WTC11 (cell line): ENCODE measurements around the gene SMYD3. TPM values are rescaled to one million over a fixed set of nuclear protein-coding genes. Genes with fewer than 3 reads are reported as not detected.

Experiments used
- ATAC-seq: fragments of 200-7000 bp; cut with Tn5 transposase; 2 replicates; pipeline ENCODE4 v1.10.0; 2021; ENCODE audit warnings: mild to moderate bottlenecking, moderate library complexity
- CTCF ChIA-PET: fragments of 300-600 bp; sonication (Branson Sonifier 250); formaldehyde crosslinking; loops from one replicate; lab custom pipeline; 2021; ENCODE audit warnings: antibody characterized with exemption; lab: Charles Lee
- POLR2A ChIA-PET: fragments of 350-600 bp; sonication (Branson Sonifier 250); formaldehyde crosslinking; loops from one replicate; lab custom pipeline; 2021; ENCODE audit warnings: antibody characterized with exemption; lab: Charles Lee
- DNase-seq: peaks from one replicate; pipeline ENCODE4 v3.0.0; 2021; ENCODE audit warnings: low spot score
- H3K27ac Mint-ChIP-seq: 2 replicates; pipeline ENCODE4 v1.8.0; 2021; ENCODE audit warnings: mixed read lengths
- H3K27me3 Mint-ChIP-seq: 2 replicates; pipeline ENCODE4 v1.8.0; 2021; ENCODE audit warnings: low read depth, mild to moderate bottlenecking, moderate library complexity, mixed read lengths
- H3K36me3 Mint-ChIP-seq: 2 replicates; pipeline ENCODE4 v1.8.0; 2021; ENCODE audit warnings: mixed read lengths
- H3K4me1 Mint-ChIP-seq: 2 replicates; pipeline ENCODE4 v1.8.0; 2022; ENCODE audit warnings: mixed read lengths
- H3K4me3 Mint-ChIP-seq: 2 replicates; pipeline ENCODE4 v1.8.0; 2021; ENCODE audit warnings: mild to moderate bottlenecking, moderate library complexity, mixed read lengths
- H3K9me3 Mint-ChIP-seq: 2 replicates; pipeline ENCODE4 v1.8.0; 2021; ENCODE audit warnings: mixed read lengths
- CREB1 ChIP-seq: sonication (generic); formaldehyde crosslinking; IDR thresholded peaks from 2 replicates; pipeline ENCODE4 v1.8.0; 2023; ENCODE audit warnings: mild to moderate bottlenecking, missing genetic modification reagents
- CREM ChIP-seq: sonication (generic); formaldehyde crosslinking; IDR thresholded peaks from 2 replicates; pipeline ENCODE4 v1.8.1; 2022; ENCODE audit warnings: mild to moderate bottlenecking, missing genetic modification reagents, moderate library complexity
- HMGA2 ChIP-seq: fragments of 250-450 bp; sonication (Bioruptor Pico); IDR thresholded peaks from 2 replicates; pipeline ENCODE4 v1.4.0; 2021; ENCODE audit warnings: mild to moderate bottlenecking, moderate library complexity
- JUN ChIP-seq: sonication (generic); formaldehyde crosslinking; IDR thresholded peaks from 2 replicates; pipeline ENCODE4 v1.8.0; 2023; ENCODE audit warnings: mild to moderate bottlenecking, missing genetic modification reagents
- NFYB ChIP-seq: sonication (generic); formaldehyde crosslinking; conservative IDR thresholded peaks from 2 replicates; pipeline ENCODE4 v1.8.0; 2022; ENCODE audit warnings: low read depth, missing genetic modification reagents
- NR2C2 ChIP-seq: sonication (generic); formaldehyde crosslinking; IDR thresholded peaks from 2 replicates; pipeline ENCODE4 v1.8.0; 2022; ENCODE audit warnings: mild to moderate bottlenecking, missing genetic modification reagents
- NR3C1 ChIP-seq: sonication (generic); formaldehyde crosslinking; conservative IDR thresholded peaks from 2 replicates; pipeline ENCODE4 v1.8.1; 2023; ENCODE audit warnings: low read depth, mild to moderate bottlenecking, missing genetic modification reagents
- RELA ChIP-seq: sonication (generic); formaldehyde crosslinking; IDR thresholded peaks from 2 replicates; pipeline ENCODE4 v1.8.1; 2022; ENCODE audit warnings: missing genetic modification reagents, mild to moderate bottlenecking, borderline replicate concordance
- TP53 ChIP-seq: sonication (generic); formaldehyde crosslinking; IDR thresholded peaks from 2 replicates; pipeline ENCODE4 v1.8.1; 2023; ENCODE audit warnings: mild to moderate bottlenecking, missing genetic modification reagents
- total RNA-seq: library from RNA; stranded (reverse); gene quantifications from 3 replicates; pipeline ENCODE4 v1.2.3, GENCODE V29; 2021
- TF ChIP-seq, protein P1 (sequence below): sonication (generic); formaldehyde crosslinking; IDR thresholded peaks from 2 replicates; pipeline ENCODE4 v1.8.1; 2023; ENCODE audit warnings: mild to moderate bottlenecking, moderate library complexity, missing genetic modification reagents
- TF ChIP-seq, protein P2 (sequence below): sonication (generic); formaldehyde crosslinking; IDR thresholded peaks from 2 replicates; pipeline ENCODE4 v1.8.0; 2022; ENCODE audit warnings: mild to moderate bottlenecking, missing genetic modification reagents
- TF ChIP-seq, protein P3 (sequence below): sonication (generic); formaldehyde crosslinking; IDR thresholded peaks from 2 replicates; pipeline ENCODE4 v1.8.1; 2022; ENCODE audit warnings: low read depth, missing genetic modification reagents, borderline replicate concordance
- TF ChIP-seq, protein P4 (sequence below): sonication (generic); formaldehyde crosslinking; conservative IDR thresholded peaks from 2 replicates; pipeline ENCODE4 v1.8.1; 2022; ENCODE audit warnings: mild to moderate bottlenecking, missing genetic modification reagents
- TF ChIP-seq, protein P5 (sequence below): sonication (generic); formaldehyde crosslinking; IDR thresholded peaks from 2 replicates; pipeline ENCODE4 v1.8.1; 2023; ENCODE audit warnings: mild to moderate bottlenecking, missing genetic modification reagents, borderline replicate concordance

SMYD3 gene
- total RNA-seq, 1 experiment from 2014 or later: 21.4 TPM

DNA sequence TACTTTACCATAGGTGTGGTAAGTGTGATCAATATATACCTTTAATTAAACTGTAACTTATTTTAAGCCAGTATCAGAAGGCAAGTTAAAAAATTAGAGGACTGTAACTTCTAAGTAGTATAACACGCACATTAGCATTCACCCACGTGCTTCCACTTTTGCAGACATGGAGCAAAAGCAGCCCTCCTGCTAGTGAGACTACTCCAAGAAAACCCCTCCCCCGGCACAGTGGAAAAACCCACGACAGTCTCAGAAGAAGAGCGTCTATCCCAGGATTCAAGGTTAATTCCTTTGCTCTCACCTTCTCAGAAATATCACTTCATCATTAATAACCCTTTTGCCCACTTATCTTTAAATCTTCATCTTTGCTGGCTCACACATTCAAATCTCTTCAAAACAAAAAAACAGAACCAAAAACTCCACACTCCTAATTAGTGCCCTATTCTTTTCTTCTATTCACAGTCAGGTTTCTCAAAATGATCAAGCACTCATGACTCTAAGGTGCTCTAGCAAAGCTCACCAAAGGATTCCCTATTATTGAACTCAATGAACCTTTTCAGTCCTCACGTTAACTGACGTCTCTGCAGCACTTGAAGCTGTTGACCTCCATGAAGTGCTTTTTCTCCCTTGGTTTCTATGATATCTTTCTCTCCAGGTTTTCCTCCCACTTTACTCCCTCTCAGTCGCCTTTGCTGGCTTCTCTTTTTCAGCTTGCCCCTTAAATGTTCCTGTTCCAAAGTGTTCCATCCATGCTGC lies 213.5 kb downstream of the SMYD3 start:
- TF ChIP-seq NFYB (CRISPR knock-in tag) (no peak), CREB1 (no peak), JUN (CRISPR knock-in tag) (no peak), NR3C1 (CRISPR knock-in tag) (no peak), TP53 (no peak), CREM (CRISPR knock-in tag) (no peak)
- TF ChIP-seq, protein P1, sequence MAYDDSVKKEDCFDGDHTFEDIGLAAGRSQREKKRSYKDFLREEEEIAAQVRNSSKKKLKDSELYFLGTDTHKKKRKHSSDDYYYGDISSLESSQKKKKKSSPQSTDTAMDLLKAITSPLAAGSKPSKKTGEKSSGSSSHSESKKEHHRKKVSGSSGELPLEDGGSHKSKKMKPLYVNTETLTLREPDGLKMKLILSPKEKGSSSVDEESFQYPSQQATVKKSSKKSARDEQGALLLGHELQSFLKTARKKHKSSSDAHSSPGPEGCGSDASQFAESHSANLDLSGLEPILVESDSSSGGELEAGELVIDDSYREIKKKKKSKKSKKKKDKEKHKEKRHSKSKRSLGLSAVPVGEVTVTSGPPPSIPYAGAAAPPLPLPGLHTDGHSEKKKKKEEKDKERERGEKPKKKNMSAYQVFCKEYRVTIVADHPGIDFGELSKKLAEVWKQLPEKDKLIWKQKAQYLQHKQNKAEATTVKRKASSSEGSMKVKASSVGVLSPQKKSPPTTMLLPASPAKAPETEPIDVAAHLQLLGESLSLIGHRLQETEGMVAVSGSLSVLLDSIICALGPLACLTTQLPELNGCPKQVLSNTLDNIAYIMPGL (CRISPR knock-in tag): no peak
- TF ChIP-seq, protein P2, sequence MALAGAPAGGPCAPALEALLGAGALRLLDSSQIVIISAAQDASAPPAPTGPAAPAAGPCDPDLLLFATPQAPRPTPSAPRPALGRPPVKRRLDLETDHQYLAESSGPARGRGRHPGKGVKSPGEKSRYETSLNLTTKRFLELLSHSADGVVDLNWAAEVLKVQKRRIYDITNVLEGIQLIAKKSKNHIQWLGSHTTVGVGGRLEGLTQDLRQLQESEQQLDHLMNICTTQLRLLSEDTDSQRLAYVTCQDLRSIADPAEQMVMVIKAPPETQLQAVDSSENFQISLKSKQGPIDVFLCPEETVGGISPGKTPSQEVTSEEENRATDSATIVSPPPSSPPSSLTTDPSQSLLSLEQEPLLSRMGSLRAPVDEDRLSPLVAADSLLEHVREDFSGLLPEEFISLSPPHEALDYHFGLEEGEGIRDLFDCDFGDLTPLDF: no peak
- TF ChIP-seq, protein P3, sequence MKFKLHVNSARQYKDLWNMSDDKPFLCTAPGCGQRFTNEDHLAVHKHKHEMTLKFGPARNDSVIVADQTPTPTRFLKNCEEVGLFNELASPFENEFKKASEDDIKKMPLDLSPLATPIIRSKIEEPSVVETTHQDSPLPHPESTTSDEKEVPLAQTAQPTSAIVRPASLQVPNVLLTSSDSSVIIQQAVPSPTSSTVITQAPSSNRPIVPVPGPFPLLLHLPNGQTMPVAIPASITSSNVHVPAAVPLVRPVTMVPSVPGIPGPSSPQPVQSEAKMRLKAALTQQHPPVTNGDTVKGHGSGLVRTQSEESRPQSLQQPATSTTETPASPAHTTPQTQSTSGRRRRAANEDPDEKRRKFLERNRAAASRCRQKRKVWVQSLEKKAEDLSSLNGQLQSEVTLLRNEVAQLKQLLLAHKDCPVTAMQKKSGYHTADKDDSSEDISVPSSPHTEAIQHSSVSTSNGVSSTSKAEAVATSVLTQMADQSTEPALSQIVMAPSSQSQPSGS (CRISPR knock-in tag): no peak
- TF ChIP-seq, protein P4, sequence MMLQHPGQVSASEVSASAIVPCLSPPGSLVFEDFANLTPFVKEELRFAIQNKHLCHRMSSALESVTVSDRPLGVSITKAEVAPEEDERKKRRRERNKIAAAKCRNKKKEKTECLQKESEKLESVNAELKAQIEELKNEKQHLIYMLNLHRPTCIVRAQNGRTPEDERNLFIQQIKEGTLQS: no peak
- TF ChIP-seq, protein P5, sequence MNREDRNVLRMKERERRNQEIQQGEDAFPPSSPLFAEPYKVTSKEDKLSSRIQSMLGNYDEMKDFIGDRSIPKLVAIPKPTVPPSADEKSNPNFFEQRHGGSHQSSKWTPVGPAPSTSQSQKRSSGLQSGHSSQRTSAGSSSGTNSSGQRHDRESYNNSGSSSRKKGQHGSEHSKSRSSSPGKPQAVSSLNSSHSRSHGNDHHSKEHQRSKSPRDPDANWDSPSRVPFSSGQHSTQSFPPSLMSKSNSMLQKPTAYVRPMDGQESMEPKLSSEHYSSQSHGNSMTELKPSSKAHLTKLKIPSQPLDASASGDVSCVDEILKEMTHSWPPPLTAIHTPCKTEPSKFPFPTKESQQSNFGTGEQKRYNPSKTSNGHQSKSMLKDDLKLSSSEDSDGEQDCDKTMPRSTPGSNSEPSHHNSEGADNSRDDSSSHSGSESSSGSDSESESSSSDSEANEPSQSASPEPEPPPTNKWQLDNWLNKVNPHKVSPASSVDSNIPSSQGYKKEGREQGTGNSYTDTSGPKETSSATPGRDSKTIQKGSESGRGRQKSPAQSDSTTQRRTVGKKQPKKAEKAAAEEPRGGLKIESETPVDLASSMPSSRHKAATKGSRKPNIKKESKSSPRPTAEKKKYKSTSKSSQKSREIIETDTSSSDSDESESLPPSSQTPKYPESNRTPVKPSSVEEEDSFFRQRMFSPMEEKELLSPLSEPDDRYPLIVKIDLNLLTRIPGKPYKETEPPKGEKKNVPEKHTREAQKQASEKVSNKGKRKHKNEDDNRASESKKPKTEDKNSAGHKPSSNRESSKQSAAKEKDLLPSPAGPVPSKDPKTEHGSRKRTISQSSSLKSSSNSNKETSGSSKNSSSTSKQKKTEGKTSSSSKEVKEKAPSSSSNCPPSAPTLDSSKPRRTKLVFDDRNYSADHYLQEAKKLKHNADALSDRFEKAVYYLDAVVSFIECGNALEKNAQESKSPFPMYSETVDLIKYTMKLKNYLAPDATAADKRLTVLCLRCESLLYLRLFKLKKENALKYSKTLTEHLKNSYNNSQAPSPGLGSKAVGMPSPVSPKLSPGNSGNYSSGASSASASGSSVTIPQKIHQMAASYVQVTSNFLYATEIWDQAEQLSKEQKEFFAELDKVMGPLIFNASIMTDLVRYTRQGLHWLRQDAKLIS: no peak
- Mint-ChIP-seq H3K4me3 (no peak overlapping the region), H3K36me3 (no peaks in the 10 kb centered on the region), H3K27me3 (no peaks in the 10 kb centered on the region), H3K4me1 (peaks cover 25% of the 10 kb centered on the region), H3K9me3 (no peaks in the 10 kb centered on the region), H3K27ac (peak overlapping the region; percentile 7)
- ATAC-seq (no peak), DNase-seq (no peak)
- POLR2A ChIA-PET: no interaction called here
- CTCF ChIA-PET: no interaction called here

DNA sequence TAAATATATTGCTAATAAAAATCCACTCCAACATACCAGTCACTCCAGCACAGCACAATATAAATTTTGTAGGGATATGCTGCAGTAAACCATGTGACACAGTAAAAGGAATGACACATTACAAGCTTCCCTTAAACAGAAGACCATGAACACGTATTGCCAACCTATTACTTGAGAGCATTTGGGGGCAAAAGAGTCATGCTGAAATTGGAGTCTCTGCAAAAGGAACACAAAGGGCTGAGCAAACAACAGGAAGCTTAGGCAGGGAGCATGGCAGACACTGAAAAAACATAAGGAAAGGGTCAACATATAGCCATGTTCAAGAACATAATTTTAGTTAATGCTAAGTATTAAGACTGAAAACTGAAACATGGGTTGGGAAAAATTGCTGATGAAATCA lies 214.5 kb downstream of the SMYD3 start:
- Mint-ChIP-seq H3K27ac (peak overlapping the region; percentile 2; the same call in 1 of the 2 replicates), H3K36me3 (no peaks in the 10 kb centered on the region), H3K4me3 (no peak overlapping the region), H3K4me1 (peaks cover 25% of the 10 kb centered on the region), H3K9me3 (no peaks in the 10 kb centered on the region), H3K27me3 (no peaks in the 10 kb centered on the region)
- no peak for TF ChIP-seq NR2C2
- no peak for TF ChIP-seq RELA (CRISPR knock-in tag)
- TF ChIP-seq HMGA2 (CRISPR knock-in tag): no peak
- DNase-seq (no peak), ATAC-seq (no peak)
- ChIA-PET CTCF (no interaction called here), POLR2A (no interaction called here)
